HG03064 (cell line): ENCODE measurements around the gene RABGAP1L.
"Not testable (repeated sequence)": the region's sequence is repeated elsewhere in the genome, so short reads cannot be mapped to it uniquely, and the experiment has no call there.

ENCODE experiments used
- ATAC-seq: cut with Tn5 transposase; IDR thresholded peaks from one replicate; pipeline ENCODE4 v1.9.1; 2021; ENCODE audit warnings: low read depth; ENCODE audit not compliant: unreplicated experiment

RABGAP1L gene

GRCh38 chr1:174895610-174896009, 736.3 kb downstream of the RABGAP1L start:
- not testable (repeated sequence) for ATAC-seq

GRCh38 chr1:174898102-174898797, 738.9 kb downstream of the RABGAP1L start:
- no peak for ATAC-seq

GRCh38 chr1:174900317-174900716, 741.0 kb downstream of the RABGAP1L start:
- no peak for ATAC-seq

DNA sequence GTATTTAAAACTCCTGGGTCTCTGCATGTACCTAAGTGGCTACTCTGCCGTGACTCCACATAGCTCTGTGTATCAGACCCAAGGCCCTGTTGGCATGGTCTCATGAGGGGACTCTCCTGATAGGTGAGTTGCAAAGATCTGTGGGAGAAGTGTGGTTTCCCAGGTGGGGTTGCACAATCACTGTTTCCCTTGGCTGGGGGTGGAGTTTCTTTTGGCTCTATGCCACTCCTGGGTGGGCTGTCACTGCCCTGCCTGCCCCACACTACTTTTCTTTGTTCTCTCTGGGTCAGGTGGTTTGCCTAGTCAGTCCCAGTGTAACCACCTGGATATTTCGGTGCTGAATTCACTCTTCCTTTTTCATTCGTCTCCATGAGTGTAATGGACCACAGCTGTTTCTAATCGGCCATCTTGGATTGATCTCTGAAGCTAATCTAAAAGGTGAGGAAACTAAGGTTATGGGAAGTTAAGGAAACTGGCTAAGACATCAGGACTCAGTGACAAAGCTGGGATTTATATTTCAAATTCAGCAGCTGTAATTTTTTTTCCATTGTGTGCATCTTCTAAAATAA, 743.3 kb downstream of the RABGAP1L start:
- no peak for ATAC-seq

DNA sequence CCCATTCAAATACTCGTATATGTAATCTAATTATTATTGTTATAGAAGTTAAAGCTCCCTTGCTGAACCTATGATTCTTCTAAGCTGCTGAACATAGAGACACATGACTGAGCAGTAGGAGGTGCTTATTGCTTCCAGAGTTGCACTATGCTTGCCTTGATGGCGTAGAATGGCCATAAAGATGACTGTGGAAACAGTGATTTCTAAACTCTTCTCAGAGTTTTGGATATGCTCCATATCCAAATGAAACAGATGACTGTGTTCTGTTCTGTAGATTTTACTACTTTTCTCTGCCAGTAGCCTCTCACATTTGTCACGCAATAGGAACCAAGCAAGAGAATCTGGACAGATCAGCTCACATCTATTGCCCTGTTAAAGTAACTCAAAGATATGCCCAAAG, 752.3 kb downstream of the RABGAP1L start:
- no peak for ATAC-seq

GRCh38 chr1:174912264-174912663, 752.9 kb downstream of the RABGAP1L start:
- ATAC-seq: peak; percentile 53

- ATAC-seq: no peak
Observed at GRCh38 chr1:174913225-174913903, 754.0 kb downstream of the RABGAP1L start.

- ATAC-seq: no peak
Observed at GRCh38 chr1:174914991-174915390, 755.7 kb downstream of the RABGAP1L start.

DNA sequence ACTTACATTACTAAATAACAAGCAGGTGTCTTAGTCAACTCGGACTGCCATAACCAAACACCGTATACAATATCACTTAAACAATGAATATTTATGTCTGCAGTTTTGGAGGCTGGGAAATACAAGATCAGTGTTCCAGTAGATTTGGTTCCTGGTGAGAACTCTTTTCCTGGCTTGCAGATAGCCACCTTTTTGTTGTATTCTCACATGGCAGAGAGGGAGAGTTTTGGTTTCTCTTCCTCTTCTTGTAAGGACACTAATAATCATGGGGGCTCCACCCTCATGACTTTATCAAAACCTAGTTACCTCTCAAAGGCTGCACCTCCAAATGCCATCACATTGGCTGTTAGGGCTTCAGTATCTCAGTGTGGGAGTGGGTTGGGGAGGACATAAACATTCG, 757.5 kb downstream of the RABGAP1L start:
- ATAC-seq: no peak

DNA sequence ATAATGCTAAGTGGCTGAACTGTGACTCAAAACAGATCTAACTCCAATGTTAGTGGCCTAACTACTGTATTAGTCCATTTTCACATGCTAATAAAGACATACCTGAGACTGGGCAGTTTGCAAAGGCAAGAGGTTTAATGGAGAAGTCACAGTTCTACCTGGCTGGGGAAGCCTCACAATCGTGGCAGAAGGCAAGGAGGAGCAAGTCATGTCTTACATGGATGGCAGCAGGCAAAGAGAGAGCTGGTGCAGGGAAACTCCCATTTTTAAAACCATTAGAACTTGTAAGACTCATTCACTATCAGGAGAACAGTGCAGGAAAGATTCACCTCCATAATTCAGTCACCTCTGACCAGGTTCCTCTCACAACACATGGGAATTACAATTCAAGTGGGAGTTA, 760.8 kb downstream of the RABGAP1L start:
- ATAC-seq: no peak

DNA sequence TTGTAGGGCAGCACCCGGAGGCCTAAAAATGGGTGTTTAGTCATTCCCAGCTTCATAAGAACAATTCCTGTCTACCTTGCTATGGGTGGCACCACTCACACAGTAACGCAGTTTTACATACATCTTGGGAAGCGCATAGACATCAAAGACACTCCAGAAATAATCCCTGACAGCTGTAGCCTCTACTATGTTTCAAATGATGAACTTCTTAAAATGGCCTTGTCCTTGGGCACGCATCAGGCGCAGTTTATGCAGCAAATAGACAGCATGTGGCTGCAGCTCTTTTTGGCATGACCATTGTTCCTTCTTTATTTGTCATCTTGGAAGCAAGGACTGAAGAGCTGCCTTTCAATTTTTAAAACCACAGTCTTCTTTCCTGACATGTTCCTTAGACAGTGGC, 762.8 kb downstream of the RABGAP1L start:
- no peak for ATAC-seq

GRCh38 chr1:174923820-174924219, 764.5 kb downstream of the RABGAP1L start:
- ATAC-seq: no peak

DNA sequence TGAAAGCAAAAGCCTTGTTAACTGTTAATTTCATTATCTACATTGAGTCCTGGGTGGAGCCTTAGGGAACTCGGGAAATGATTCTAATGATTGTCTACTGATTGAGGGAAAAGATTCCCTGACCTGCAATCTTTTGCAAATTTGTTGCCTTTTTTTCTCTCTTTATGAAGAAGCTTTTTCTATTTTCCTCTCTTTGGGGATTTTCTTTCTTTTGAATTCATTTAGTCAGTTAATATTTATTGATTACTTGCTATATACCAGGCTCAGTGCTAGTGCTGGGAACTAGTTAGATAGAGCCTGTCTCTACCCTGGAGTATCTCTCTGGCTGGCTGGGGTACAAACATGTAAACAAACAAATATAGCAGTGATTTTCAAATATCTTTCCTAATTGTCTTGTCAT, 769.2 kb downstream of the RABGAP1L start:
- ATAC-seq: no peak

- no peak for ATAC-seq
Observed at GRCh38 chr1:174931214-174931613, 771.9 kb downstream of the RABGAP1L start.

- no peak for ATAC-seq
Observed at GRCh38 chr1:174932587-174932986, 773.3 kb downstream of the RABGAP1L start.

DNA sequence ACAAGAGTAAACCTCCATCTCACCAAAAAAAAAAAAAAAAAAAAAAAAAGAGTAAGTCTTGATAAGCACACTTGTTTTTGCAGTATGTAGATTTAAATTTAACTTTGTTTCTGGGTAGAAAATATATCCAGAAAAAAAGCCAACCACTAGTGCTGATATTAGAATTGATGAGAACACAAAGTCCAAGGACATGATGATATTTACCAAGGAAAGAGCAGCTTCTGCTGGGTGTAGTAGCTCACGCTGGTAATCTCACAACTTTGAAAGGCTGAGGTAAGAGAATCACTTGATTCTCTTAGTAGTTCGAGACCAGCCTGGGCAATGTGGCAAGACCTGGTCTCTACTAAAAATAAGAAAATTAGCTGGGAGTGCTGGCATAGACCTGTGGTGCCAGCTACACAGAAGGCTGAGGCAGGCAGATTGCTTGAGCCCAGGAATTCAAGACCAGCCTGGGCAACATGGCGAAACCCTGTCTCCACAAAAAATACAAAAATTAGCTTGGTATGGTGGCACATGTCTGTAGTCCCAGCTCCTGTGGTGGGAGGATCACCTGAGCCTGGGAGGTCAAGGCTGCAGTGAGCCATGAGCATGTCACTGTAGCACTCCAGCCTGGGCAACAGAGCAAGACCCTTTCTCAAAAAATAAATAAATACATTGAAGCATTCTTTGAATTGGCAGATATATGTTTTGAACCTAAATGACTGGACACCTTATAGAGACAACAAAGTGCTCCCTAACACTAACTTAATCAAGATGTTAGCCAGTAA, 776.8 kb downstream of the RABGAP1L start:
- ATAC-seq: no peak

DNA sequence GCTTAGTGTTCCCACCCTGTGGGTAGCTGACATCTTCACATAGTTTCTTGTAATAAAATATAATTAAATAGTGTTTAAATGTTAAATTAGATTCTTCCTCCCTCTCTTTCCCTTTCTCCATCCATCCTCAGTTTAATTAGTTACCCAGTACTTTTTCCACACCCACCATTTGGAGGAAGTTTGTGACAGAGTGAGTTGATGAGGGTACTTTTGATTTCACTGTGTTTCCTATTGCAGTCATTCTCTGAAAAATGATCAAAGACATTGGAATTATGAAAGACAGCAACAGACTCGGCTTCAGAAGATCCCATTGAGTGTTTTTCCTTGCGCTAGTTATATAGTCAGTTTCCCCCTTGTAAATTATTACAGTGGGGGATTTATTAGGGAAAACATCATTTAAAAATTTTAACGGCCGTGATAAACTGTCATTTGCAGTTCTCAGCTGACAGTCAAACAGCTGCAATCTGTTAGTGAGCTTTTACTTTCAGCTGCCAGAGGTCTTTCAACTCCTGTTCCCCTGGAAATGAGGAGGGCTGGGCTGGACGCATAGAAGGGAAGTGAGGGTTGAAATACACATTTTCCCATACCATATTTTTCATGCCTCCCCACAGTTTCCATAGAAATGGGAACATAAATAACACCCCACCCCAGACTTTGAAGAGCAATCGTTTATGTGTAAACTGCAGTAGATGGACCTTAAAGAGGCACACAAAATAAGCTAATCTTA, 779.1 kb downstream of the RABGAP1L start:
- ATAC-seq: no peak

DNA sequence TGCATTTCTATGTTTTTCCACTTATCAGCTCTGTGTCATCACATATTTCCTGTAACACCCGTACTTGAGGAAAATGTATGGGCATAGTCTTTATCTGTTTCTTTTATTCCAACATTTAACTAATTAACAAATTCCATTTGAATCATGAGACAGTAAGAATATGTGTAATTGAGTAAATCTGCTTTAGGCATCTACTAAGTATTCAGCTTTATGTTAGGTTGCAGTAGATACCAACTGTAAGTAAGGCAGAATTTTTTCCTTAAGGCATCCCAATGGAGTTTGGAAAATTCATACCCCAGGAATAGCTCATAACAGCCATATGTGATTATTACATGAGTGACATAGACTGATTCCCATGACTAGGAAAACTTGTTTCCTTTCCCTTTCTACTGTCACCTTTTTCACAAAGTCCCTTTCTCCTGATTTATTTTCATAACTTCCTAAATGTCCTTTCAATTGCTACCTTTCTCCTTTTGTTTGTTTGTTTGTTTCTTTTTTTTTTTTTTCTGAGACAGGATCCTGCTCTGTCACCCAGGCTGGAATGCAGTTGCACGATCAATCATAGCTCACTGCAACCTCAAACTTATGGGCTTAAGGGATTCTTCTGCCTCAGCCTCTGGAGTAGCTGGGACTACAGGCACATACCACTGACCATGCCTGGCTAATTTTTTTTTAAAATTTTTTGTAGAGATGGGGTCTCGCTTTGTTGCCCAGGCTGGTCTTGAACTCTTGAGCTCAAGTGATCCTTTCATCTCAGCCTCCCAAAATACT, 780.6 kb downstream of the RABGAP1L start:
- no peak for ATAC-seq

GRCh38 chr1:174940646-174941175, 781.4 kb downstream of the RABGAP1L start:
- no peak for ATAC-seq
